HG02973 (cell line): Measurements from ENCODE around the gene TCF19.
"Not testable (repeated sequence)": the region's sequence is repeated elsewhere in the genome, so short reads cannot be mapped to it uniquely, and the experiment has no call there.

Experiments used
- ATAC-seq: cut with Tn5 transposase; IDR thresholded peaks from one replicate; pipeline ENCODE4 v1.9.1; 2021; ENCODE audit warnings: moderate library complexity; ENCODE audit not compliant: unreplicated experiment

Gene TCF19

DNA sequence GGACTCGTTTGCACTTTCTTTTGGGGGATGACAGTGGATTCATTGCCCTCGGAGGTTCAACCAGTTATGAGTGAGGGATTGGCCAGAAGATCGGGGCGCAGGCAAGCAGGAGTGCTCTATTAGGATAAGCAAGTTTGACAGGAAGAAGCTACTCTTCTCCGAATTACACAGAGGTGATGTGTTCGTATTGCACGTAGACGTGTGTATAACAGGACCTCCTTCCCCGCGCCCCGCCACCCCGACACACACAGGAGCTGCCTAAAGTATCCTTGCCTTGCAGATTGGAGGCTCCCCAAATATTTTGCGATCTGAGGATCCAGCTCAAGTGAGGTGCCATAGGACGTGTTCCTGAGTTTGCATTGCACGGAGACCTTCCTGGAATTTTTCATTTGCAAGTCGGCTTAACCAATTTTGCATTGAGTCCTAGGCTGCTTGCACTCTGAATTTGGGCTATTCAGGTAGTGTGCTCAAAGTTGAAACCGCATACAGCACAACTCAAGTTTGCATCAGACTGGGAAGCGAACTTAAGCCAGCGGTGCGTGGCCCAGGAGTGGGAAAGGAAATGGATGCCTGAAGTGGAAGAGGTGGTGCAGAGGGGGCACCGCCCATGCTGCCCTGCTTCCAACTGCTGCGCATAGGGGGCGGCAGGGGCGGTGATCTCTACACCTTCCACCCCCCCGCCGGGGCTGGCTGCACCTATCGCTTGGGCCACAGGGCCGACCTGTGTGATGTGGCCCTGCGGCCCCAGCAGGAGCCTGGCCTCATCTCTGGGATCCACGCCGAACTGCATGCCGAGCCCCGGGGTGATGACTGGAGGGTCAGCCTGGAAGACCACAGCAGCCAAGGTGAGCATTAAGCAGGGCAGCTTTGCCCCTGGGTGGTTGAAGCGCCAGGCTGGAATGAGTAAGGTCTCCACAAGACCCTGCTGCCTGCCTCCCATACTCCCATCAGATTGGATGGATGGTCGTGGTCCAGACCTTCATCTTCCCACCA is 770 bp downstream of the TCF19 start:
- ATAC-seq = peak; percentile 26

DNA sequence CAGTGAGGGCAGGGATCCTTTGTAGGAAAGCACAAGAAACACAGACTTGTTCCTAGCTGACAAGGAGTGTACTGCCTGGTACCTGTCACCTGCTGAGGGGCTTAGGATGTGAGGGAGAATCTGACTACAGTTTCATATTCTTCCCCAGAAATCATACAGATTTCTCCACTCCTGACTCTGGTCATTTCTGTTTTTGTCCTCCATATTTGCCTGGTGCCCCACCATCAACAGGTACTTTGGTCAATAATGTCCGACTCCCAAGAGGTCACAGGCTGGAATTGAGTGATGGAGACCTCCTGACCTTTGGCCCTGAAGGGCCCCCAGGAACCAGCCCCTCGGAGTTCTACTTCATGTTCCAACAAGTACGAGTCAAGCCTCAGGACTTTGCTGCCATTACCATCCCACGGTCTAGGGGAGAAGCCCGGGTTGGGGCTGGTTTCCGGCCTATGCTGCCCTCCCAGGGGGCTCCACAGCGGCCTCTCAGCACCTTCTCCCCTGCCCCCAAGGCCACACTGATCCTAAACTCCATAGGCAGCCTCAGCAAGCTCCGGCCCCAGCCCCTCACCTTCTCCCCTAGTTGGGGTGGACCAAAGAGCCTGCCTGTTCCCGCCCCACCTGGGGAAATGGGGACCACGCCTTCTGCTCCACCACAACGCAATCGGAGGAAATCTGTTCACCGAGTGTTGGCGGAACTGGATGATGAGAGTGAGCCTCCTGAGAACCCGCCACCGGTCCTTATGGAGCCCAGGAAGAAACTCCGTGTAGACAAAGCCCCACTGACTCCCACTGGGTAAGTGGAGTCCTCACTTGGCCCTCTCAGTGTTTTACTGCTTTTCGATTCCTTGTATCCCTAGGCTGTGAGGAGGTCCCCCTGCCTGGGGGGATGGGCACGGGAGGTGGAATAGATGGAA is 3.1 kb downstream of the TCF19 start:
- no peak for ATAC-seq

DNA sequence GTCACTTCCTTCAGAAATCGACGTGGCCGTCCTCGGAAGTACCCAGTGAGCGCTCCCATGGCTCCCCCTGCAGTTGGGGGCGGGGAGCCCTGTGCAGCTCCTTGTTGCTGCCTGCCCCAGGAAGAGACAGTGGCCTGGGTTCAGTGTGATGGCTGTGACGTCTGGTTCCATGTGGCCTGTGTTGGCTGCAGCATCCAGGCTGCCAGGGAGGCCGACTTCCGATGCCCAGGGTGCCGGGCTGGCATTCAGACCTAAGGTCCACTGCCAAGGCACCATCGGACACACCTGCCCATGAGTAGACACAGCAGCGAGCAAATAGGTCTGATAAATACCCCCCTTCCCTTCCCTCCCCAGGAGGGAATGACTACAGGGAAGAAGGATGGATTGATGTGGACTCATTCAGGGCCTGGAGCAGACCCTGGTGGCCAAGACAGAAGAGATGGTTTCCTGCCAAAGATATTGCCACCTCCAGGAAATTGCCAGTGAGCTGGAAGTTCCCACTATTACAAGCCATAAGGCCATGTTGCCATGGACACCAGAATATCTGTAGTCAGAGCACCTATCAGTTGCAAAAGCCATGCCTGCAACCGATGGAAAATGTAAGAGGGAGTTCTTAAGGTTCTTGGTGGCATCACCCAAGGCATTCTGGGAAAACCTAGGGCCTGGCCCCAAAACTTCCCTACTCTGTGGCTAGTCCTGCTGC is 4.2 kb downstream of the TCF19 start:
- no peak for ATAC-seq

DNA sequence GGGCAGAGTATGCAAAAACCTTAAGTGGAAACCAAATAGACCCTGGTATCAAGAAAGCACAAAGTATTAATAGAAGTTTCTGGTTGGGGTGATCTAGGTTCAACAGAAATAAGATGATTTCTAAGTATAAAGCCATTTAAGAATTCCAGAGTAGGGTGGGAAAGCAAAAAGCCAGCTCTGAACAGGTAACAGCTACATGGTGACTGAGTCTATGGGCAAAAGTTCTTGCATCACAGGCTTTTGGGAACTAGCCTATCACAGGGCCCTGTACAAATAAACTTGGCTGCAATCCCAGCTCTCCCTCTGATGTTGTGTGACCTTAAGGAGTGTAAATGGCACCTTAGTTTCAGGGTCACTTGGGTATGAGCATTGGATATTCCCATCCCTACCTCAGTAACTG is 5.5 kb downstream of the TCF19 start:
- ATAC-seq = no peak

DNA sequence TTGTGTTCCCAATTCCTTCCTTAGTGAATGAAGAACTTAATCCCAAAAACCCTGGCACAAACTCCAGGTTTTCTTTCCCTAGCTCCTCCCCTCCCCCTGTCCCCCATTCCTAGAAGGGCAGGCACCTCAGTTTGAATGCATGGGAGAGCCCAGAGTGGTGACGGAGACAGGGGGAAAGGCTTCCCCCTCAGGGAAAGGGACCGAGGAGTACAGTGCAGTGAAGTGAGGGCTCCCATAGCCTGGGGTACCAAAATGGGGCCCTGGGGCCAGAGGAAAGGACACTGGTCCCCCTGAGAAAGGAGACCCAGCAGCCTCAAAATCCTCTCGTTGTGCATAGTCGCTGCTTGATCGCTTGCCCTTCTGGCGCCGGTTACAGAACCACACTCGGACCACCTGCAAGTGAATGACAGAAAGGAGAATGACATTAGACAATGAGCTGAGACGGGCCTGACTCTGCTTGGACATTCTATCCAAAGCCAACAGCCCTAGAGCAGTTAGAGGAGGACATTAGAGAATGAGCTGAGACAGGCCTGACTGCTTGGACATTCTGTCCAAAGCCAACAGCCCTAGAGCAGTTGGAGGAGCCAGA is 6.2 kb downstream of the TCF19 start:
- not testable (repeated sequence) for ATAC-seq

DNA sequence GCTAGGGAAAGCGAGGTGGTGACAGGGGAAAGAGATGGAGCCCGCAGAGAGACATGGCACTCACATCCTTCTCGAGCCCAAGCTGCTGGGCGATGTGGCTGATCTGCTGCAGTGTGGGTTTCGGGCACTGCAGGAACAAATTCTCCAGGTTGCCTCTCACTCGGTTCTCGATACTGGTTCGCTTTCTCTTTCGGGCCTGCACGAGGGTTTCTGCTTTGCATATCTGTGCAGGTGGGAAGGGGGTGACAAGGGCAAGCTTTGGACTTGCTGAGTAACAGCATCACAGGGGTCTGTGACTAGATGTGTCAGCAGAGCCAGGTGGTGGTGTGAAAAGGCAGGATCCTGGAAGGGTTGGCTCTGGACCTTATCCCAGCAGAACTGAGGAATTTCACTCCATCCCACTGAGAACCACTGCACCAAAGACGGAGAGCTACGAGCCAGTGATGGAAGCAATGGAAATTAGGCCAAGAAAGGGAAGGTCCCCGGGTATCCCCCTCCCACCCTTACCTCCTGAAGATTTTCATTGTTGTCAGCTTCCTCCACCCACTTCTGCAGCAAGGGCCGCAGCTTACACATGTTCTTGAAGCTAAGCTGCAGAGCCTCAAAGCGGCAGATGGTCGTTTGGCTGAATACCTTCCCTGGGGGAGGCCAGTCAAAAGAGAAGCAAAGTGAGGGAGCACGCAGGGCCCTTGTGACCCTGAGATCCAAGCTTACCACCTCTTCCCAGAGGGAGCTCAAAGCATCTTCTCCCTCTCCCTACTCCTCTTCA is 6.9 kb downstream of the TCF19 start:
- ATAC-seq = peak; percentile 62

DNA sequence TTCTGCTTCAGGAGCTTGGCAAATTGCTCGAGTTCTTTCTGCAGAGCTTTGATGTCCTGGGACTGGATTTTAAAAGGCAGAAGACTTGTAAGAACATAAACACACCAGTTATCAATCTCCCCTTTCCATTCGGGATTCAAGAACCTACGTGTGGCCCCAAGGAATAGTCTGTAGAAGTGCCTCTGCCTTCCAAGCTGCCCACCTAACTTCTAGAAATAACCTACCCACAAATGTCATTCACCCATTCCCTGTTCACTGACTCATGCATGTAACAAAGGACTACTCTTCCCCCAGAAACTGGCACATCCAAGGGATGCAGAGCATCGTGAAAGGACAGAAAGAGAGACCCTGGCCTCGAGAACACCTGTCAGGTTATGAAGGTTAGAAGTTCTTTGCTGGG is 7.6 kb downstream of the TCF19 start:
- ATAC-seq = no peak

DNA sequence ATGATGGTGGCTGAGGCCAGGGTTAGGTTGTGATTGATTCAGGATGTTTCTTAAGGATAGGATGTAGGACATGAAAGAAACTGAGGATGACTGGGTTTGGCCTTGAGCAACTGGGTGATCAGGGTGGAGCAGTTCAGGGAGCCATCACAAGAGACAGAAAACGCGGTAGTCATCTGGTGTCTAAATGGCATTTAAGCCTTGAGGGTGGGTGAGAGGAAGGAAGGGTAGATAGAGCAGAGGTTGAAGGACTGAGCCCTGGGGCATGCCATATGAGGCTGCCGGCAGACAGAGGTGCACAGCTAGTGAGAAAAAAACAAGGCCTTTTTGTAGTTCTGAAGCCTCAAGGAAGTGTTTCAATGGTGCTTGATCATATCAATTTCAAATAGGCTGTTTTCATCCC is 10.2 kb downstream of the TCF19 start:
- ATAC-seq = no peak

DNA sequence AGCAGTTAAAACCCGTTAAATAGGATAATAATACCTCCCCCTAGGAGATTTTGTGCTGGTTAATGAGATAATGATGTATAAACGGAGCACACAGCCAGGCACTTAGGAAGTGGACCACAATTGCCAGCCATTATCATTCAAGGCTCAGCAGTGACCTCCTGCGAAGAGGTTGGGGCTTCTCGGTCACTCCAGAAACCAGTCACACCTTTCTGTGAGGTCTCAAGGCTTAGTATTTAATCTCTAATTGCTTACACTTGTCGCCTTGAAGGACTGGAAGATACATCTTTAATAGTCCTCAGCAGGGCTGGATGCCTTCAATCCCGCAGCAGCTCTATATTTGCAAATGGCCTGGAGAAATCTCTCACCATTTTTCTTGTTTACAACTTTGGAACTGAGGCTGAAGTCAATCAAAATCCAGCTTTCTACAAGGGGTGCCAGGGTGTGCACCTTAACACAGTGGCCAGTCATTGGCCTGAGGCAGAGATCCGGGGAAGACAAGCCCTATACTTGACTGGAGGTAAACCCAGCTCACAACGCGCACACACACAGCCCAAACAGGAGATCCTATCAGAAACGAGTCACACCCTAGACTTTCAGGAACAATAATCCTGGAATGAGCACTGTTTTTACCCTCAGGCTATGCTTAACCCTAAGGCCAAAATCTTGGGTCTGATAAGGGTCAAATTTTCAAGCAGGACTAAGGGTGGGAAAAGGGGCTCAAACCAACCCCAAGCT is 10.9 kb downstream of the TCF19 start:
- no peak for ATAC-seq

DNA sequence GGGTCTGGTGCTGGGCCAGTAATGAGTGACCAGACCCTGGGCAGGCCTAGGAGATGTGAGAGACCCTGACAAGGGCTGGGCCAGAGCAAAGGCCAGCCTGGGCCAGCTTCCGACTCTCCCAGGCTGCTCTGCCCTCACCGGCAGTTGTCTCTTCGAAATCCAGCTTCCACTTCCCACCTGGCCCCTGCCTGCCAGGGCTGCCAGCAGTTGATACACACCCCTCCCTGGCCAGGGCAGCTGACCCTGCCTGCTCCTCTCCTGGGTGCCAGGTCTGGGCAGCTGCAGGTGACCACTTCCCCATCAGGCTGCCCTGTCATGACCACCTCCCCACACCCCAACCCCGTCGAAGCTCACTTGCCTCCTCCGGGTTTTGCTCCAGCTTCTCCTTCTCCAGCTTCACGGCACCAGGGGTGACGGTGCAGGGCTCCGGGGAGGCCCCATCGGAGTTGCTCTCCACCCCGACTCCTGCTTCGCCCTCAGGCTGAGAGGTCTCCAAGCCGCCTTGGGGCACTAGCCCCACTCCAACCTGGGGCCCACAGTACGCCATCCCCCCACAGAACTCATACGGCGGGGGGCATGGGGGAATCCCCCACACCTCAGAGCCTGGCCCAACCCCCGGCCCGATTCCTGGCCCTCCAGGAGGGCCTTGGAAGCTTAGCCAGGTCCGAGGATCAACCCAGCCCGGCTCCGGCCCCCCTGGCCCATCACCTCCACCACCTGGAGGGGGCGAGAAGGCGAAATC is 11.6 kb downstream of the TCF19 start:
- ATAC-seq = not testable (repeated sequence)

DNA sequence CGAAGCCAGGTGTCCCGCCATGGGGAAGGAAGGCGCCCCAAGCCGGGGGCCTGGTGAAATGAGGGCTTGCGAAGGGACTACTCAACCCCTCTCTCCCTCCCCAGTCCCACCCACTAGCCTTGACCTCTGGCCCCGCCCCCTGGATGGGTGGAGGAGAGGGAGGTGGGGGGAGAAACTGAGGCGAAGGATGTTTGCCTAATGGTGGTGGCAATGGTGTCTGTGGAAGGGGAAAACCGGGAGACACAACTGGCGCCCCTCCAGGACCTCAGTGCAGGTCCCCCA is 12.2 kb downstream of the TCF19 start, which contains the start of gene POU5F1:
POU5F1 (minus strand) TSS at position 83 of the 282 bp plus-strand sequence; CDS start at position 21, 62 bp downstream.
- no peak for ATAC-seq

DNA sequence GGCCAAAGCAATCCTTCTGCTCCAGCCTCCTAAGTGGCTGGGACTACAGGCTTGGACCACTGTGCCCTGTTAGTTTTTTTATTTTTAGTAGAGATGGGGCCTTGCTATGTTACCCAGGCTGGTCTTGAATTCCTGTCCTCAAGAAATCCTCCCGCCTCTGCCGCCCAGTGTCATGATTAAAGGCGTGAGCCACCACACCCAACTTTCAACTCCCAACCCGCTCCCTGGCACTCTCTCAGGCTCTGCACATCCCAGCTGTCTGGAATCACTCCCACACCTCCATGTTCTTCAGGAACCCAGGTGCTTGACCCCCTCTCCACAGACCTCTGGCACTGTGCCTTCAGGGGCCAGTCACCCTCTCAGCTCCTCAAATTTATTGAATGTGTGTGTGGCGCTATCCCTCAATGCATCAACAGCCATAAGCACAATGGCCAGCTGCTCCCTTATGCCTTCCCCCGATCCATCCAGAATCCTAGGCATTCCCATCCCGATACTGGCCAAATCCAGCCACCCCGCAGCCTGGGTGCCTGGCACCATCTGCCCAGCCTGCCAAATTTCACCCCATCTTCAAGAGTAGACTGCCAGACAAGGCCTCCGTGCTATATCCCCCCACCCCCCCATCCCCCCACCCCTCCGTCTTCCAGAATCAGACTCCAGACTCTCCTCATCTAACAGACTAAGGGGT is 12.7 kb downstream of the TCF19 start:
- no peak for ATAC-seq

DNA sequence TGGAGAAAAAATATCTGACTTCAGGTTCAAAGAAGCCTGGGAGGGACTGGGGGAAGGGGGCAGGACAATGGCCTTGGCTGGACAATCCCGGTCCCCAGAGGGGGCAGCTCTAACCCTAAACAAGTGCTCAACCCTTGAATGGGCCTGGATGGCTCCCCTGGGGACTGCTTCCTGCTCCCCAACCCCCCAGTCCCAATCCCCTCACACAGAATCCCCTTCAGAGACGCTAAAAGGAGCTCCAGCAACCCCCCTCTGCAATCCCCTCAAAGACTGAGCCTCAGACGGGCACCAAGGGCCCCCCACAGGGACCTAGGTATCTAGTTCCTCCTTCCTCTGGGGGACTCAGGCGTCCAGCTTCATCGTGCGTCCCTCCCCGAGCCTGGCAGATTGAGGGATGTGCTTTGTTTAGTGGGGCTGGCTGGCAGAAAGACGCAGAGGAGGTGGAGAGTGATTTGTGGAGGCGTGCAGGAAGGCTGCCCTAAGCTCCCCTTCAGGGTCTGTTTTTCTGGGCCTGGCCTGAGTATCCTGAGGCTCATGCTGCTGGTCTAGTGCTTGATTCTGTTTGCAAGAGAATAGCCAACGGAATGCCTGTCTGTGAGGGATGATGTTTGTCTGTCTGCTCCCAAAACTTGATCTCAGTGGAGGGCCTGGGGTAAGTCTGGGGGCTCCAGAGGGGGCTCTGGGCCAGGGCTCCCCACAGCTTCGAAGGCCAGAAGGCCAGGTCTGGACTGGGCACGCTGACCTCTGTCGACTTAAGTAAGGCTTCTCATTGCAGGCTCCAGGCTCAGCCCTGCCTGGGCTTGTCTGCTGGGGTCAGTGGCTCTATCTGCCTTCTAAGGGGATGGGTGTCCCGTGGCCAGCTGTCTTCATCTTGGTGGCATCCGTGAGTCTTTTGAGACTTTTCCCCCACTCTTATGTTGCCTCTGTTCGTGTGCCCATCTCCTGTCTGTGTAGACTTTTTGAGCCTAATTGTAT is 13.8 kb downstream of the TCF19 start:
- ATAC-seq = no peak

DNA sequence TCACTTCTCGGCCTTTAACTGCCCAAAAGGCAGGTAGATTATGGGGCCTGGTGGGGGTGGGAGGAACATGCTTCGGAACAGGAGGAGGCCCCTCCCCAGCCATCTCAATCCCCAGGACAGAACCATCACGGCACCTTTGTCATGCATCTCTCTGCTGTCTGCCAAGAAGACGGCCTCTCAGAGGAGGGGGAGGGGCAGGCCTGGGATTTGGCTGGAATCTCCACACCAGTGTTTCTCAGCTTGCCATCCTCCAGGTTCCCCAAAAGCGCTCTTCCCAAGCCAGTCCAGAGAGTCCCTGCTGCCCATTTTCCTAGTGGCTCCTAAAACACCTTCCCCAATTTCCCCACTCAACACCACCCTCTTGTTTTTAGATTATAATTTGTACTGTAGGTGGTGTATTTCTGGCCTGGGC is 14.6 kb downstream of the TCF19 start:
- no peak for ATAC-seq

DNA sequence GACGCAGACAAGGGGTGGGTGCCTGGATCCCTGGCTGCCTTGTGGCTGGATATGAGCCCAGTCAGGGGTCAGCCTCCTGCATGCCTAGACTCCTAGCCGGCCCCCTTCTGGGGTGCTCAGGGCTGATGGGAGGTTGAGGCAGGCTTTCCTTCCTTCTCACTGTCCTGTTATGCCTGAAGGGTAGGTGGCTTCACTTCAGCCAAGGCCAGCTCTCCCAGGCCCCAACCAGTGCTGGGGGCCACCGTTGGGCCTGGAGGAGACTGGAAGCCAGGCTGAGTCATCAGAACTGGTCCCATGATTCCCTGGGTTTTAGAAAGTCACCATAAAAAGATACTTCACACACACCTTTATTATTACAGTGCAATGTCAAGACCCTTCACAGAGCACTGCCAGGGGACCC is 15.0 kb downstream of the TCF19 start:
- ATAC-seq = no peak

DNA sequence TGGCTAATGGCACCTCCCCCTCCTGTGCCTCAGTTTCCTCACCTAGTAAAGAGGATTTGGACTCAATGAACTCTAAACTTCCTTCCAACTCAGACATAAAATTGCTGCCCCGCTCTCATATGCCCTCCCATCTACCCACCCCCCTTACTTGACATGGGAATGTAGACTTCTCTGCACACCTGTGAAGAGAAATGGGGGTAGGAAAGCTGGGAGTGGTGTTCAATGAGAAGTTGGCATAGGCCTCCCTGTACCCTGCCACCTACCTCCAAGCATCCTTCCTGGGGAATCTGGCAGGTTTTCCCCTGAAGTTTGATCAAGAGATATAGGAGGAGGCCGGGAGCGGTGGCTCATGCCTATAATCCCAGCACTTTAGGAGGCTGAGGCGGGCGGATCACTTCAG is 16.0 kb downstream of the TCF19 start:
- ATAC-seq = no peak

DNA sequence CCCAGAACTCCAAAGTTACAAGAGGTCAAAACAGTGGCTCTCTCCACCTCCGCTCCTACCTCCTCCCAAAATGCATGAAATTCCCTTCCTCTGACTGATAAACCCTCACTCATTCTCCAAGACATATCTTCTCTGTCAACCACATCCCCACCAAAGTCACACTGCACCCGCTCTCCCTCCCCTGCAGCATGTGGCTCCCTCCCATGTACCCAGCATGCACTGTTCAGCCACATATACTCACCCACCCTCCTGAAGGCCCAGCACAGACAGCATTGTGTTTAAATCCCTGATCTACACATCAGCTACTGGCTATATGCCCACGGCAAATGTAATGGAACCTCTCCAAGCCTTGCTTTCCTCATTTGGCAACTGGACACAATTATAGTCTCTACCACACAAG is 17.6 kb downstream of the TCF19 start:
- ATAC-seq = no peak
